HG03280 (cell line): ENCODE measurements around the gene MAP2K4.

ENCODE experiments used
- ATAC-seq: cut with Tn5 transposase; IDR thresholded peaks from one replicate; pipeline ENCODE4 v1.9.1; 2021; ENCODE audit warnings: mild to moderate bottlenecking, moderate library complexity; ENCODE audit not compliant: unreplicated experiment

MAP2K4 gene

DNA sequence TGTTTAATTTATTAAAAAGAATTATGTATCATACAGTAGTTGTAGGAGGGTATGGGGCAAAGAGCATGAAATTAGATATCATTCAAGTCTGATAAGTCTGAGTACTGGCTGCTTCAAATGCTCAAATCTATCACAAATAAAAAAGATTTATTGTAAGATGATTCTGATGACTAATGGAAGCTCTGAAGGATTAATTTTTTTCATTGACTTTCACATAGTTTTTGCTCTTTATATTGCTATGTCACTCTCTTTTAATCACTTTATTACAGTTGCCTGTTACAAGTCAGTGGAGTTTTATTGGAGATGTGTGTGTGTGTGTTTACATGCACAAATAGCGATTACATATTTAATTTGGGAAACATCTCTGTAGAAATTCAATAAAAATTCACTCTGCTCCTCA lies 15.0 kb downstream of the MAP2K4 start:
- no peak for ATAC-seq

DNA sequence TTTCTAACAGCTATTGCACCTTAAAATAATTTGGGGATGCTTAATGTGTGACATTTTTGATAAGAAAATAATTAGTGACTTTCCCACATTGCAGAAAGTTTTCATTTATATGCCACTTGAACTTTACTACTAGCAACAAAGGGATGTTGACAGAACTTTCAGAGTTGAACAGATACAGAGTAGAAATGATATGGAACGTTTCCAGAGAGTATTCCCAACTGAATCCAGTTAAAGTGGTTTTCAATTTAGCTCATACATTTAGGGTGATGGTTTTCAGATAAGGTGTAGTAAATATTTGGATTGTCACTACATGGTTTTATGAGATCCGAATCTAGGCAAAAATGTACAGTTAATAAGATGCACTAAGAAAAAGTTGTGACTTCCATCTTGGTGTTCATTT lies 17.3 kb downstream of the MAP2K4 start:
- ATAC-seq: no peak

GRCh38 chr17:12040478-12040877 lies 19.8 kb downstream of the MAP2K4 start:
- ATAC-seq: no peak

GRCh38 chr17:12041312-12041711 lies 20.6 kb downstream of the MAP2K4 start:
- no peak for ATAC-seq

DNA sequence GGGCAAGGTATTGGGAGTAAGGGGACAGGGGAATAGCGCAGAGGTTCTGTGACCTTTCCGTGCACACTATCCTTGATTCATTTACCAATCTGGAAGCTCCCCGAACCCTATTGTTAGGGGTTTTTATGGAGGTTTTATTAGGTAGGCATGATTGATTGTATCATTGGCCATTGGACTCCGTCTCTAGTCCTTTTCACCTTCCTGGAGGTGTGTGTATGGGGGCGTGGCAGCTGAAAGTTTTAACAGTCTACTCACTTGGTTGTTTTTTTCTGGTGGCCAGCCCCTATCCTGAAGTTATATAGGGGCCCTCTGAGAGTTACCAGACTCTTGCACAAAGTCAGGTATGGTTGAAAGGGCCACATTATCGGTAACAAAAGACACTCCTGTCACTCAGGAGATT lies 23.0 kb downstream of the MAP2K4 start:
- no peak for ATAC-seq

GRCh38 chr17:12046786-12047185 lies 26.1 kb downstream of the MAP2K4 start:
- ATAC-seq: no peak

DNA sequence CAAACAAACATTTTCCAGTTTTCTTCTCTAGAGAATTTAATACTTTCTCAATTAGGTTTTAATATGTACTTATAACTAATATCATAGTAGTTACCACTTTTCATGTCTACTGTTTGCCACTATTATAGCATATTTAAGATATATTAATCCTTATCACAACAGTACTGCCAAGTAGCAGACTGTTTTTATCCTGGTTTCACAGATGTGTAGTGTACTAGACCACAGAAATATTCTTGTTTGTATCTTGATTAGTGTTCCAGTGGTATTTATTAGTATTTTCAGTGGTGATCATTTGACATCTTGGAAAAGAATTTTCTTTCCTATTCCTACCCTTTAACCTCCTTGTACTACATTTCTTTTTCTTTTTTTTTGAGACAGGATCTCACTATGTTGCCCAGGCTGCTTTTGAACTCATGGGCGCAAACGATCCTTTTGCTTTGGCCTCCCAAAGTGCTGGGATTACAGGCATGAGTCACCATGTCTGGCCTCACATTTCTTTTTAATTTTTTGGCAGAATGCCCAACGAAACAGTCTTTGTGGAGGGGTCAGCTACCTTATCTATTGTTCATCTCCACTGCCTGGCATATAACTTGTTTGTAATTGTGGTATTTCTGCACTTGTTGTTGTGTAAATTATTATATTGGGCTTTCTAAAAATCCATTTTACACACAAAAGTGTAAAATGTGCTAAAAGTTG lies 27.2 kb downstream of the MAP2K4 start:
- ATAC-seq: no peak

DNA sequence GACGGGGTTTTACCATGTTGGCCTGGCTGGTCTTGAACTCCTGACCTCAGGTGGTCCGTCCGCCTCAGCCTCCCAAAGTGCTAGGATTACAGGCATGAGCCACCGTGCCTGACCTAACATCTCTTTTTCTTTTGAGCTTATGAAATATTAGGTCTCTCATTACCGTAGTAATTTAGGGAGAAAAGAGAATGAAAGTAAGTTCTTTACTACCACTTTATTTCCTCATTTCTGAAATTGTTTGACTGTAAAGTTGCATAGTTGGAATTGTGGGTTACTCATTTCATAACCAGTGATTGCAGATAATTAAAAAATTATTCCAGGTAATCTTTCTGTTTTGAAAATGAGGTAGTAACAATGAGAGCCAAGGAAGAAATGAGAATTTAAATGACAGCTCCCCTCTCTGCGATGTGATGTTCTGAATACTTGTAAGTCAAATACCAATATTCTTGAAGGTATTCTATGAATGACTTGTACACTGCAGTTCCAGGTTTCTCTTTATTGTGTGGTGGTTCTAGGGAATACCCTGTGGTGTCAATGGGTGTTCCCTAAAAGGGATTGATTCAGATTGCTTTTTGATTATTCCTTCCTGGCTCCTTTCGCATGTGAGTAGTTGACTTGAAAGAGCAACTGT lies 28.3 kb downstream of the MAP2K4 start:
- ATAC-seq: no peak

- no peak for ATAC-seq
Observed at GRCh38 chr17:12050646-12051225, 30.1 kb downstream of the MAP2K4 start.

GRCh38 chr17:12053552-12053951 lies 32.9 kb downstream of the MAP2K4 start:
- ATAC-seq: no peak

GRCh38 chr17:12055889-12056288 lies 35.2 kb downstream of the MAP2K4 start:
- ATAC-seq: no peak

- no peak for ATAC-seq
Observed at GRCh38 chr17:12057520-12057919, 36.8 kb downstream of the MAP2K4 start.

- no peak for ATAC-seq
Observed at GRCh38 chr17:12058535-12058934, 37.9 kb downstream of the MAP2K4 start.

GRCh38 chr17:12062249-12062648 lies 41.6 kb downstream of the MAP2K4 start:
- no peak for ATAC-seq

DNA sequence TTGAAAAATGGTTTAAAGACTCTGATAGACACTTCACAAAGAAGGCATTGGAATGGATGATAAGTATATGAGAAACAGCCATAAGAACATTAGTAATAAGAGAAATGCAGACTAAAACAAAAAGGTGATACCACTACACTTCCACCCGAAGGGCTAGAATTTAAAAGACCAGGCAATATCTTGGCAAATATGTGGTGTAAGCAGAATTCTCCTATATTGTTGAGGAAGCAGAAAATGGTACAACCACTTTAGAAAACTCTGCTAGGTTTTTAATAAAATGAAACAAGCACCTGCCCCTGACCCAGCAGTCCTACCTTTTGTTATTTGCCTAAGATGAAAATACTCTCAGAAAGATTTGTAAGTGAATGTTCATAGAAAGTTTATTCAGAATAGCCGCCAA lies 43.7 kb downstream of the MAP2K4 start:
- no peak for ATAC-seq

DNA sequence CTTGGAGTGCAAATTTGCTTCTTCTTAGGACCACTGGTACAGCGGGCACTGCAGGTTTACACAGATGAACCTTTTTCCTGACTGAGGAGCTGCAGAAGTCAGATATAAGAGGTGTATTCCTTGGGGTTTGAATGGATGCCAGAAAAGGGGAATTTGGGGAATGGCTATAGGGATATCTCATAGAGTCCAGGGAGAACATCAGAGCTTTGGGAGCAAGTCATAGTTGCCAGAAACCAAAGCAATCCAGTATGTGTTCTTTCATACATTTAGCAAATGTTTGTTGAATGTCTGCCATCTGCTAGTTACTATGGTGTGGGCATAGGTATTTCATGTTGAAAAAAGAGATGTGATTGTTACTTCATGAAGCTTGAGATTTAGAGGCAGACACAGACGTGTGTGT lies 46.8 kb downstream of the MAP2K4 start:
- ATAC-seq: no peak

GRCh38 chr17:12068946-12069345 lies 48.3 kb downstream of the MAP2K4 start:
- ATAC-seq: no peak

DNA sequence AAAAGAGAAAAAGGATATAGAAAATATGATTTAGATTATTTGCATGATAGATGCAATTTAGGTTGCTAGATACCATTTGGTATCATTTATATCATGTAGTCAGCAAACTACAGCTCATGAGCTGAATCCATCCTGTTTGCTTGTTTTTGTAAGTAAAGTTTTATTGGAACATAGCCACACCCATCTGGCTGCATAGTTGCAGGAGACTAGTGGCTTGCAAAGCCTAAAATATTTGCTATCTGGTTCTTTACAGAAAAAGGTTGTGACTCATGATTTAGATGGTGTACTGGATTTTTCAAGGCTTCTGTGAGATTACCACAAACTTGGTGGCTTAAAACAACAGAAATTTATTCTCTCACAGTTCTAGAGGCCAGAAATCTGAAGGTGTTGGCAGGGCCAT lies 49.9 kb downstream of the MAP2K4 start:
- no peak for ATAC-seq

GRCh38 chr17:12074346-12074745 lies 53.7 kb downstream of the MAP2K4 start:
- no peak for ATAC-seq

DNA sequence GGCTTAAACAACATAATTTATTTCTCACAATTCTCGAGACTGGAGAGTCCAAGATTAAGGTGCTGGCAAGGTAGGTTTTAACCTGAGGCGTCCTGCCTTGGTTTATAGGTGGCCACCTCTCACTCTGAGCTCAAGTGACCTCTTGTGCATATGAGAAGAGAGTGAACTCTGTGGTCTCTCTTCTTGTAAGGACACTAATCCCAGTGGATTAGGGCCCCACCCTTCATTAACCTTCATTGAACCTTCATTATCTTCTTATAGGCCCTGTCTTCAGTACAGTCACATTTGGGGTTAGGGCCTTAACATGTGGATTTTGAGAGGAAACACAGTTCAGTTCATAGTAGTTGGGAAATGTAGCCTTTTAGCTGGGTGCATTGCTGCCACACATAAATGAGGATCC lies 57.1 kb downstream of the MAP2K4 start:
- ATAC-seq: no peak

- no peak for ATAC-seq
Observed at GRCh38 chr17:12078791-12079190, 58.1 kb downstream of the MAP2K4 start.

DNA sequence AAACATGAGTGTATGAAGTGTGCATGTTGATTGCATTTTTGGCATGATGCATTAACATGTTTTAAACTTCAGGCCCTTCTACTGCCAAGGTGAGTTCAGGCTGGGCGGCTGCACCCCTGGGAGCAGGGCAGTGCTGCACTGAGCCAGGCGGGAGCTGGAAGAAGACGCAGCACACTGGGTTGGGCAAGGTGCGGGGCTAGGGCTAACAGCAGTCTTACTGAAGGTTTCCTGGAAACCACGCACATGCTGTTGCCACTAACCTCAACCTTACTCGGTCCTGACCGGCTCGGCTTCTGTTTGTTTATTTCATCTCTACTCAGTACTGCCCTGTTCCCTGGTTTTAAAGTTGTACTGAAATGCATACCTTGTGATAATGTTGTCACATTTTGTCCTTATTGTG lies 61.0 kb downstream of the MAP2K4 start:
- ATAC-seq: no peak
